GM18520 (cell line): Measurements from ENCODE around the gene MIS18A.
"Not testable (repeated sequence)": the region's sequence is repeated elsewhere in the genome, so short reads cannot be mapped to it uniquely, and the experiment has no call there.

Experiments used
- ATAC-seq: cut with Tn5 transposase; IDR thresholded peaks from one replicate; pipeline ENCODE4 v1.9.1; 2021; ENCODE audit not compliant: unreplicated experiment

Gene MIS18A, protein sequence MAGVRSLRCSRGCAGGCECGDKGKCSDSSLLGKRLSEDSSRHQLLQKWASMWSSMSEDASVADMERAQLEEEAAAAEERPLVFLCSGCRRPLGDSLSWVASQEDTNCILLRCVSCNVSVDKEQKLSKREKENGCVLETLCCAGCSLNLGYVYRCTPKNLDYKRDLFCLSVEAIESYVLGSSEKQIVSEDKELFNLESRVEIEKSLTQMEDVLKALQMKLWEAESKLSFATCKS

DNA sequence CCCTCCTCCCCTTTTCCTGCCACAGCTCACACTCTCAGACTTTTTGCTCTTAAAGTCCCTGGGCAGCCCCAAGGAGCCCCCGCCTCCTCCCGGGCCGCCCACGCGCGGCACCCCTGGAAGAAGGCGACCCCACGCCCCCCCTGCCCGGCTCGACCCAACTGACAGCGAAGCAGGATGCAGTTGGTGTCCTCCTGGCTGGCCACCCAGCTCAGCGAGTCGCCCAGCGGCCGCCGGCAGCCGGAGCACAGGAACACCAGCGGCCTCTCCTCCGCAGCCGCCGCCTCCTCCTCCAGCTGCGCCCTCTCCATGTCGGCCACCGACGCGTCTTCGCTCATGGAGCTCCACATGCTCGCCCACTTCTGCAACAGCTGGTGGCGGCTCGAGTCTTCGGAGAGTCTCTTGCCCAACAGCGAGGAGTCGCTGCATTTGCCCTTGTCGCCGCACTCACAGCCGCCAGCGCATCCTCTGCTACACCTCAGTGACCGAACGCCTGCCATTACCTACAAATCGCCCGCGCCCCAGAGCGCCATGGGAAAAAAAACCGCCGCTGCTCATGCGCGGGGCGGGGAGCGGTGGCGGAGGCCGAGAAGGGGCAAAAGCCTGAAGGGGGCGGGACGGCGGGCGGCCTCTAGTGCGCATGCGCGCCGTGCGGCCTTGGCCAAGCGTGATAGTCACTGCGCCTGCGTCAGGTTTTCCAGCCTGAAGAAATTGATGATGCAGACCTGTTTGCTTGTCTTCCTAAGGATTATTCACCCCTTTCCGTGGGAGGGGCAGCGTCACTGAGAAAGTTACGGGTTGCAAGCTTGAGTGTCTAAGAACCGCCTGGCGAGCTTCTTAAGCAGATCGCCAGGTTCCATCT is at the start of gene MIS18A:
Gene MIS18A (minus strand): TSS at position 532 of the 859 bp plus-strand sequence. CDS start 35 bp downstream, at position 497.
- peak; percentile 89 for ATAC-seq

DNA sequence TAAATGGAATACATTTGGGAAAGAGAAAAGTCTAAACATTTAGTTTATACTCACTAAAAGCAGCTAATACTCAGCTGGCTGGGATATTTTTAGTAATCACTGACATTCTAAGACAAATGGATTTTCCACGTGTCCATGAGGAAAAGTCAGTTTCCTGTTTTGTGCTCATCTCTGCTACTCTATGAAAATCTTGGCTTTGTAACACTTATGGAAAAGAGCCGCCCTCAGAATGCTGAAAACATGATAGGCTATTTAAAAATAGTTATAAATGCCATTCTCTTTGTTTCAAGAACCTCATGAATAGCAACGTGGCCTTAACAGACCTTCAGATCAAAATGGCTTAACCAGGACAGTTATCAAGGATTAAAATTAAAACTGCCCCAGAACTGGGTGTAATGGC is 49.7 kb upstream of the MIS18A start:
- ATAC-seq = no peak

DNA sequence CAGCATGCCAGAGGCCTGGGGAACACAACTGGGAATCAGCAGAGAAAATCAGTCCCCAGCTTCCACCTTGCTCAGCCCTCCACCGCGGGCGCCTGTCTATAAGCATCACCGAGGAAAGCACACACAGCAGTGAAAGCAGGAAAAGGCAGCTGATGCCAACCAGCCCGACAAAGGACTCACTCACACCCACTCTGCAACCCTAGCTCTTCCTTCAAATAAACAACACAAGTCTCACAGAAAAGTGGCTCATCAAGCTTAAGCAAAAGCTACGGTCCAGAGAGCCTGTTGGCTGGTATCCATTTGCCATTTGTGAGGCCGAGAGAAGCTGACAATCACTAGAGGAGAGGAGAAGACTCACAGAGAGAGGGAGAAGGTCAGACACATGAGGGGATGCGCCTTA is 46.9 kb upstream of the MIS18A start:
- ATAC-seq = no peak

DNA sequence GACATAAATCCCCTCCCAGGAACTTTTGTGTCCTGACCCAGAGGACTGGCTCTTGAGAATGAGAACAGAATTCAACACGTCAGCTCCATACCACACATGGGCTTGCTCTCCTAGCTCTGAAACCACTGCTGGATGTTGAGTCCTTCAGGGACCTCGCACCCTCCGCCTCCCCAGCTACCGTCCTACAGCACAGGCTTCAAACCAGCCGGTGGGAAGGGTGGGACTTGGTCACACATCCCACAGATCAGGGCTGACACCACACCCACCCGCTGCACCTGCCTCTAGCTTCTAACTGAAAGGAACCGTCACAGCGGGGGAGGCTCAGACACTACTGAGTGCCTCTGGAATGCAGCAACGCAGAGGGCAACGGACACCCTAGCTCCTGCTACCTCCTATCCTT is 43.8 kb upstream of the MIS18A start:
- no peak for ATAC-seq

DNA sequence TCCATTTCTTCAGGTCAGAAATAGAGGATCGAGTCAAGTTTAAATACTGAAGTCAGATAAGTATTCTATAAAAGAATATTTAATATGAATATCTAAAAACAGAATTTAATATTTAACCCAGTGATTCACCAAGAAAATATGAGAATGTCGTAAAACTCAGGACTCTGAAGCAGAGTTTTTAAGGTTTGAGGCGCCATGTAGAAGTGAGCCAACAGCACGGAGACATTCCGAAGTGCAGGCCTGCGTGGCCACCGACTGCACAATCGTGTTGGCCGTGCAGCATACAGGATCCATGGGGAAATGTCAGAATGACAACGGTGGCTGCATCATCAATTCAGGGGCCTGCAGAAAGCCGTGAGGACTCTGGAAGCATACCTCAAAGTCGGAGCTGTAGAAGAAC is 43.3 kb upstream of the MIS18A start:
- ATAC-seq = no peak

DNA sequence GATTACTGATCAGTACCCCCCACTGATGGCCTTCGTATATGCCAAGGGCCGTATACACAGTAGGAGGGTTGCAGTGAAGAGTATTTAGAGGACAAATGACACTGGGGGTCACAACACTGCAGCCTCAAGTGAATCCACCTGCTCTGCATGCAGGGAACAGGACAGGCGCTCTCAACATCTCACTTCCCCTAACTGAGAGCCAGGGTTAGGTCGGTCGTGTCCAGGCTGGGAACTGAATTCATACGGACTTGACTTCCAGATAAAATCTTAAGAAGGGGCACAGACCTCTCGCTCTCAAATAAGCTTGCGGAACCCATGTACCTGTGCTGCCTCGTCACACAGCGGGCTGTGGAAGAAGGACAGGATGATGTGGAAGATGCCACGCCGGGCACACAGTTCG is 42.6 kb upstream of the MIS18A start:
- ATAC-seq = no peak

DNA sequence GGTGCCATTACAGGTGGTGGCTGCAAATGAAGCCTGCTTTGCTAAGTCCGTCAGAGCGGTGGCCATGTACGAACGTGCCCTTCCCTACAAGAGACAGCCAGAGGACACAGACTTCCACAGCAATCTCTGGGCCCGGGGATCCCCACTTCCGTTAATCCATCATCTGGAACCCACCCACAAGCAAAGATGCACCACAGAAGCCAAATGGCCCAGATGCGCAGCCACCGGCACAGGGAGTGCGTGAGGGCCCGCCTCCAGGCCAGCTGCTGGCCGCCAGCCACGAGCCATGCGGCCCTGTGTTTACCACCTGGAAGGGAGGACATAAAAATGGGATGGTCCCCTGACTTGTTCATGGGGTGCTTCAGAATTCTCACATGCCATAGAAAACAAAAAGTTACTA is 41.9 kb upstream of the MIS18A start:
- no peak for ATAC-seq

DNA sequence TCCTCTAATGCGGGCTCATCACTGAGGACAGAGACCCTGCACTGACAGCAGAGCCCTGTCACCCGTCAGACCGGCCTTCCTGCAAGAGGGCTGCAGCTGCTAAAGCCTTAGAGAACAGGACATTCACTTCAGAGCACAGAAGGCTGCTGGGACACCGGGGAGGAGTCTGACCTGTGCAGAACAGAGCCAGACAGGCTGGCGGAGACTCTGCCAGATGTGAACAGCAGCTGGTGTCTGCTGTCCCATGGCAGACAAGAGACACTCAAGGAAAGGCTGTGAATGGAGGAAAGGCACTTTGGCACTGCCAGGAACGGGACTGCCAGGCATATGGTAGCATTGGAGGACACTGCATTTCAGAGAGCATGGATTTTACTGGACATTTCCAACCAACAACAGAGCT is 41.2 kb upstream of the MIS18A start:
- no peak for ATAC-seq

DNA sequence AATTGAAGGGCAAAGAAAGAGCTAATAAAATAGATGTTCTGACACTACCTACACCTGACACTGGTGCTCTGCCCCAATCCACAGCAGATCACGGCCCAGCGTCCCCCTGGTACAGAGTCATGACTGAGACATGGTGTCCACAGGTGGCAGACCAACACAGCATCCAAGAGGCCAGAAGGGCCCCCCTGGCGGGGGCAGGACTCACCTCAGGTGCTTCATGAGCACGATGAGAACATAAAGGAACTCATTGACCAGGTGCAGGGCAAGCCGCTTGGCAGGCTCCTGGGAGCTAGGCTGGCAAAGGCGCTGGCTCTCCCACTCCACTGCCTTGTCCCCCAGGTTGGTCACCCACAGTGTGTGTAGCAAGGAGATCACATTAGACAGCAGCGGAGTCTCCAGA is 40.2 kb upstream of the MIS18A start:
- ATAC-seq = no peak

DNA sequence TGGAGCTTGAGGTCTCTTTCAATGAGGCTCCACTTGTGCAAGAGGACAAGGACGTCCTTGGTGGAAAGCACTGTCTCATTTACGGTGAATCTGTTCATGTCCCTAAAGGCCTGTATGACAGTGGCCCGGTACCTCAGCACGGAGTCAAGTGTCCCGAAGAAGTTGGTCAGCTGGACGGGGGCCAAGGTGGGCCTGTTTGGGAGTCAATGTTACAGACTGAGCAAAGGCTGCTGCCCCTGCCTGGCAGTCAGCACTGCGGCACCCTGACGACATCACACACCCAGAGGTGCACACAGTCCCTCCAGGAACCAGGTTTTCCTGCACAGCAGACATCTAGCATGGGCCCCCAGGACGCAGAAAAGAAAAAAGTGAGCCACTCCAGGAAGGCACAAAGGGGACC is 38.9 kb upstream of the MIS18A start:
- no peak for ATAC-seq

DNA sequence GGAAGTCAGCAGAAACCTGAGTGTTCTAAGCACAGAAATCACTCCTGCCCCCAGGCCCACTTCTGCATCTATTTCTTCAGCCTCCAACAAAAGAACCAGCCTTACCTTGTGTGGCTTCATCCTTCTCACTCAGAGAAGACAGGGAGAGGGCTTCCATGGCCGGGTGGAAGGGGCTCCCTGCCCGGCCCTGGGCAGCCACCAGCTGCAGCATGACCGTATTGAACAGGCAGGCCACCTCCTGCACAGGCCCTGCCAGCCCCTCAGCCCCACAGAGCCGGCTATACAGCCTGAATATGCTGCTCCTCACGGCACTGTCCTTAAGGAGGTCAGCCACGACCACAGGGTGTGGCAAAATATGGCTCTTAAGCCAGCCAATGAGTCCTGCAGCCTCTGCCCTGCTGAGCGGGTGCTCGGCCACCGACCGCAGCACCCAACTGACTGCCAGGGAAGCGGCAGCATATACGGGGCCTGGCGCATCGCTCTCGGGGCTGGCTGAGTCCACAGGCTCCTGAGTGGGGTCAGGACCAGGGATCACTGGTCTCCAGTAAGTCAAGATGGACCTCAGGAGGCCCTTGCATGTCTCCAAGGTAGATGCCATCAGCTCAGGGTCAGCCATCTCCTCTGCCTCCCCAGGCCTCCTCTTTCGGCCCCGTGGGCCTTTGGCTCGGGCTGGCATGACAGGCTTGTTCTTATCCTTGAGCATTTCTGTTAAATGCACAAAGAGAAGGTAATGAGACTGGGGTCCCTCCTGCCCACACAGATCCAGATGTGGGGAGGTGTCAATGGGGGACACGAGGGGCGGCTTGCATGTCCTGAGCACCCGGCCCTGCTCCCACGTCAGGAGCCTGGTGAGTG is 37.7 kb upstream of the MIS18A start:
- ATAC-seq = no peak

DNA sequence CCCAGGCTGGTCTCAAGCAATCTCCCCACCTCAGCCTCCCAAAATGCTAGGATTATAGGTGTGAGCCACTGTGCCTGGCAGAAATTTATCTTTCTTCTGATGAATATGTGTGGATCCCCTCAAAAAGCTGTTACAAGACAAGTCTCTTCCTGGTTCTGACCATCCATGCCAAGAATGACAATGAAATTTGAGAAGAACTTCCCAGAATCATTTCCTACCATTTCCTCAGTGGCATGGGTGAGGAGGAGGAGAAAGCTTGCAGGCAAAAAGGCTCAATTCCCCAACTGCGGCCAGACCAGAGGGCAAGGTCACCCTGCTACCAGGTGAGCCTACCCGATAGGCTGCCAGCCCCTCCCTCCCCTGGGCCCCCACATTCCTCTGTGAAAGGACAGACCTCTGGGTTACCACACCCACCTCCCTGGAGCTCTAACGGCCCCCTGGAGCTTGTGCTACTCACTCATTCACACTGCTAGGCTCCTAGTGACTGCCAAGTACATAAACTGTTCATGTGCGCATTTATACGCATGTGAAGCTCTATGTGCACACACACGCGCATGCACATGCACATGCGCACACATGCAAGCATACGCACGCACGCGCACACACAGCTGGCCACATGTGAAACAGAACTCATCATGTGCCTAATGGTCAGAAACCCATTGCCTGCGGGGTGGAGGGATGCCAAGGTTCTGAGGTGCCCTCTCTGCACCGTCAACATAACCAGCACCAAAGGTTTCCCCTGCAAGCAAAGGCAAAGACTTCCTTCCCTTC is 36.8 kb upstream of the MIS18A start:
- no peak for ATAC-seq

DNA sequence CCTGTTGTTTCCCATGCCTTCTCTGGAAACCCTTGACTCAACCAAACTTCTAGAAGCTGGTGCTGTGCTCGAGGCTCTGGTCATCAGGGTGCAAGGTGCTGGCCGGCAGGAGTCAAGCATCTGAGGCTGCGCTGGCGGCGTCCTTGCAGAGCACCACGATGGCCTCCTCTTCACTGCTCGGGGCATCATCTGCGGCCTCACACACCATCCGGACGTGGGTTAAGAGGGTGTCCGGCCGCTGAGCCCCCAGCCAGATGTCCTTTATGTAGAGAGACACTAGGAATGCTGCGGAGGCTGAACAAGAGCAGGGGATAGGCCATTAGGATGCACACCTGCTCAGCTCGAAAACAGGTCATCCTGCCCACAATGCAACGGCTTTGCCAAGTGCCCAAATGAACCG is 36.0 kb upstream of the MIS18A start:
- ATAC-seq = no peak

DNA sequence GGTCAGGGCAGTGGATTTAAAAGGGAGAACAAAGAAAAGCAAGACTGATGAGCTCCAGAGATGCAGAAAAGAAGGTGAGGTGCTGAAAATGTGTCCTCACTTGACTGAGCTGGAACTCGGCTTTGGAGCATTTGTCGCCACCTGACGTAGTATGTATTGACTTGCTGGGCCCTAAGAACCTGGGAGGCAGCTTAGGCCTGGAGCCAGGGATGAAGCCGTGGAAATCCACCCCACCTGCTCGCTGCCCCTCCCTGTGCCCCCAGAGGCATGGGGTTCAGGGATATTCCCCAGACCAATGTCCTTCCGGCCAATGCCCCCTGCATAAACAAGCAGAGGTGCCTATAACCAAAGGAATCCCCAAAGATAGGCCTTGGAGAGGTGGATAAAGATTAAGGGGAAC is 34.1 kb upstream of the MIS18A start:
- ATAC-seq = no peak

DNA sequence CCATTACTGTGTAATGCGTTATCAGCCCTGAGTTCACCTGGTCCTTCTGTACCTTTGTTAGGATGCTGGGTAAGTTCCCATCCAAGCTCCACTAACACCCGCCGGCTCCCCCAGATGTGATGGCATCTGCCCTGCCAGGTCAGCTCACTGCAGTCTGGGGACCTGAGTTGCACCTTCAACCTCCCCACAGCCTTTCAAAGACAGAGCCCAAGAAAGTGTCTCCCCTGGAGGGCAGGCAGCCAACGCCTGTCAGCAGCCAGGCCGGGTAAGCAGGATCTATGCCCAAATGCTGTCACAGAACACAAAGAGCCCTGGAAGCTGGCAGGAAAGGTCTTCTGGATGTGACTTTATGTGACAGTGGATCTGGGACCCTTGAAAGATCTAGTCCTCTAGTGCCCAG is 33.5 kb upstream of the MIS18A start:
- ATAC-seq = no peak

DNA sequence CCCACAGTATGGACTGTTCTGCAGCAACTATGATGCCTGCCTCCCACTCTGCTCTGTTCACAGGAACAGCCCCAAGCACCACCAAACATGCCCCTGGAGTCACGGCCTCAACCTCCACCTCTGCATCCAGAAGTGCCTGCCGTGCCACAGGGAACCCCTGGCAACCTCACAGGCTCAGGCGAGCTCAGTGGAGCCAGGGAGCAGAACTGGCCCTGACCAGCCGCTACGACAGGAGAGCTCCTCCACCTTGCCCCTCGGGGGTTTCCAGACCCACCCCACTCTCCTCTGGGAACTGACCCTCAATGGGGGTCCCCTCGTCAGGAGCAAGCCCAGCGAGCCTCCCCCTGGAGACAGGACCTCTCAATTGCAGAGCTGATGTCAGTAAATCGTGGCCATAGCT is 32.8 kb upstream of the MIS18A start:
- ATAC-seq = no peak

DNA sequence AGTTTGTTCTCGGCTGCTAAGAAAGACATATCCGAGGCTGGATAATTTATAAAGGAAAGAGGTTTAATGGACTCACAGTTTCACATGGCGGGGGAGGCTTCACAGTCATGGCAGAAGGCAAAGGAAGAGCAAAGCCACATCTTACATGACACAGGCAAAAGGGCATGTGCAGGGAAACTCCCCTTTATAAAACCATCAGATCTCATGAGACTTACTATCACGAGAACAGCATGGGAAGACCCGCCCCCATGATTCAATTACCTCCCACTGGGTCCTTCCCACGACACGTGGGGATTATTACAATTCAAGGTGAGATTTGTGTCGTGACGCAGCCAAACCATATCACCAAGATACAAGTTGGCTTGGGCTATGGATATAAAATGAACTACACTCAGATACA is 32.1 kb upstream of the MIS18A start:
- ATAC-seq = not testable (repeated sequence)

DNA sequence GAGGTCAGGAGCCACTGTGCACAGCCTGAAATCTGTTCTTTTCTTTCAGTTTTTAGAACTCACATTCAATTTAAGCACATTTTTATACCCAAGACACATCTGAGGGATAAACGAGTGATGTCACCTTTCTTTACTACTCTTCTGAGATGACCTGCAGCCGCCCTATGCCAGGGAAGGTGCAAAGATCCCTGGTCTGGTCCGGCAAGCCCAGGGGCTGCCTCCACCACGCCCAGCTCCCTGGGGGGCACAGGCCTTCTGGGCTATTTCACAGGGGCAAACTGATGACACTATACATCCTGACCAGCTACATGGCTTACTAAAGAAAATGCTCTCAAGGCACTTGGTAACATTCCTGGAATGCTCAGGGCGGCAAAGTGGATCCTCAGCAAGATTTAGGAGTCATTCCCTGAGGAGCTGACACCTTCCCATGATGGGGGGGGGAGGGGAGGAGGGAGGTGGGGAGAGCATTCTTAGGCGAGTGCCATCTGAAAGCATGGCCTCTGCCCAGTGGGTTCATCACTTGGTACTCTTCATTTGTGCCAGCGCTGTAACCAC is 31.1 kb upstream of the MIS18A start:
- ATAC-seq = no peak

DNA sequence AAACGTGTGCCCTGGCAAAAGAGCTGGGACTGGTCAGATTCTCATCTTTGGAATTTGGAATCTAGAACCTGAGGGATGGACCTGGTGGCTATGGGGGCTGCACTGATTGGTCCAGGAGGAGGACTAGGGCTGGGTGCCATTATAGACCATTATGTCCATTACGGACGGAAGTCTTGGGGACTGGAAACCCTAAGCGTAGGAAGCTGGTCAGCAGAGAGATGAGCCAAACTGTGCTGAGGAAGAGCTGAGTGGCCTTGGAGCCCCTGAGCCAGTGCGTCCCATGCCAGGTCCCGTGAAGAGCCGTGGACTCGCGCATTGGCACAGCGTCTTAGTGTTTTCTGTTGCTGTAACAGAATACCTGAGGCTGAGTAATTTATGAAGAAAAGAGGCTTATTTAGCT is 29.8 kb upstream of the MIS18A start:
- ATAC-seq = no peak

DNA sequence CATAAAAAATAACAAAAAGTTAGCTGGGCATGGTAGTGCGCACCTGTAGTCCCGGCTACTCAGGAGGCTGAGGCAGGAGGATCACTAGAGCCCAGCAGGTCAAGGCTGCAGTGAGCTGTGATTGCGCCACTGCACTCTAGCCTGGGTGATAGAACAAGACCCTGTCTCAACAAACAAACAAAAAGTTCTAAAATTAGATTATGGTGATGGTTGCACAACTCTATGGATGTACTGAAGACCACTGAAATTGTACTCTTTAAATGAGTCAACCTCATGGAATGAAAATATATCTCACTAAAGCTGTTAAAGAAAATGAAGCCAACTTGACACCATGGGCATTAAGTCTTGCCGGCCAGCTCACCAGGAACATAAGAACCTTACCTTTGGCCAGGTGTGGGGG is 28.9 kb upstream of the MIS18A start:
- no peak for ATAC-seq
